GM12892 (cell line): Measurements from ENCODE around the gene MEGF9.

Source experiments
- POLR2A ChIP-seq: IDR thresholded peaks from 2 replicates; pipeline ENCODE4 v1.6.1; 2011; ENCODE audit warnings: low read depth, low read length, control low read depth
- POLR2AphosphoS5 ChIP-seq: IDR thresholded peaks from 2 replicates; pipeline ENCODE4 v1.6.1; 2011; ENCODE audit warnings: low read depth, low read length, control low read depth
- TAF1 ChIP-seq: IDR thresholded peaks from 2 replicates; pipeline ENCODE4 v1.6.1; 2011; ENCODE audit warnings: low read depth, mild to moderate bottlenecking, control low read depth, low read length, borderline replicate concordance

GRCh38 chr9:120717176-120717575 is 2.9 kb upstream of the MEGF9 start:
- no peak for TF ChIP-seq TAF1
- TF ChIP-seq POLR2A = no peak
- TF ChIP-seq POLR2AphosphoS5 = no peak
